EH (cell line): Measurements from ENCODE around the gene MC1R.

Source experiments
- DNase-seq: peaks from one replicate; pipeline ENCODE4 v3.0.0-alpha.2; 2015; ENCODE audit warnings: low read depth

MC1R gene

DNA sequence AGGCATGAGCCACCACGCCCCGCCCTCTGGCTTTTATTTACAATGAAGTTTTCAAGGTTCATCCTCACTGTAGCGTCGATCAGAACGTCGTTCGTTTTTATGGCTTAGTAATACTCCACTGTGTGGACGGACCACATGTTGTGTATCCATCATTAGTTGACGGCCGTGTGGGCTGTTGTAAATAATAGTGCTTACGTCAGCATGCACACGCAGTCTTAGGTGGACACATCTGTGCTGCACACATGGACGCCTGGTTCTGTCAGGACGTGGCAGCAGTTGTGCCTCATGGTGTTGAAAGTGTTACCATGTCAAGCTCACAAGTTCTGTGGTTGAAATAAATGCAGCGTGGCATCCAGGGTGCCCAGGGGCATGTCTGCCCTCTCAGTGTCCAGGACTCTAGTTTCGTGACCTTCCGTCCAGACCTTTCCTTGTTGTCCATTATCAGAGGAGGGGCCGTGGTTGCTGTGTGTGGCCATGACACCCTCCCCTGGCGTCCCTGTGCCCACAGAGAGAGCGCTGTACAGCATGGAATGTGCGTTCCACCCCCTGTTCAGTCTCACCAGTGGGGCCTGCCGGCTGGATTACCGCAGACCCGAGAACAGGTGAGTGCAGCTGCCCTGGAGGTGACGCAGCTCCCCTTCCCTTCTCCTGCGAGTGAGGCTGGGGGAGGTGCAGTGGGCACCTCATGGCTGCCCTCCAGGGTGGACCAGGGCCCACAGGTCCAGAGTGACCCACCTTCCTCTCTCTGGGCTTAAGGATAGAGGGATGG lies 23.0 kb upstream of the MC1R start:
- DNase-seq: no peak

DNA sequence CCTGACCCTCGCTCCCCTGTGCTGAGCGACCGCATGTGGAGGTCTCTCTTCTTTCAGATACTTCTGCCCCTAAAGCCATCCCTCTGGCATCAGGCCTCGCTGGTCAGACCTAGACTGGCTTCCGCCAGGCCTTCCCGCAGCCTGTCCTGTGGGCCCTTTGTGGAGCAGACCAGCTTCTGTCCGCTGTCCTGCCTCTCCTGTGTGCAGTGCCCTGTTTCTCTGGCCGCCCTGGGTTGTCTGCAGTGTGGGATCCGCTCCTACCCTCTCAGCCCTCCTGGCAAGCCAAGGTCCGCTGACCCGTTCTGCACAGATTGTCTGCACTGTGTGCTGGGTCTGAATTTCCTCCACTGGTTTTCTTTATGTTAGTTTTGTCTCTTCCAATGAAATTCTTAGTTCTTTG lies 21.5 kb upstream of the MC1R start:
- DNase-seq: no peak

DNA sequence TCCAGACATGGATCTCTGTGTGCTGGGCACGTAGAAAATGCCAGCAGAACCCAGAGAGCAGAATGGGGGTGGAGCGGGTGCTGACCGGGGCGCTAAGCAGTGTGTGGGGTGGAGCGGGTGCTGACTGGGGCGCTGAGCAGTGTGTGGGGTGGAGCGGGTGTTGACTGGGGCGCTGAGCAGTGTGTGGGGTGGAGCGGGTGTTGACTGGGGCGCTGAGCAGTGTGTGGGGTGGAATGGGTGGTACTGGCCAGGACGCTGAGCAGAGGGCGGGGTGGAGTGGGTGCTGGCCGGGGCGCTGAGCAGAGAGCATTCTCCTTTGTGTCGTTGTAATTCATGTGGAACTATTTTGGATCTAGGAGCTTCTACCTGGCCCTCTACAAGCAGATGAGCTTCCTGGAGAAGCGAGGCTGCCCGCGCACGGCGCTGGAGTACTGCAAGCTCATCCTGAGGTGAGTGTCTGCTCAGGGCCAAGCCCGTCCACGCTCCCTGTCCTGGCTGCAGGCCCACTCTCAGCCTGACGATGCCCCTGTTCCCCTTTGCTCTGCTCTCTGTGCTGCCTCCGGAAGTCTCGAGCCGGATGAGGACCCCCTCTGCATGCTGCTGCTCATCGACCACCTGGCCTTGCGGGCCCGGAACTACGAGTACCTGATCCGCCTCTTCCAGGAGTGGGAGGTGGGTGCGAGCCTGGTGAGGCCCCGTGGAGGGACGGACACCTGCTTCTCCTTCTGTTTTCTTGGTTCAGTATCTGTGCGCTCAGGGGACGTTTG lies 20.3 kb upstream of the MC1R start:
- no peak for DNase-seq

DNA sequence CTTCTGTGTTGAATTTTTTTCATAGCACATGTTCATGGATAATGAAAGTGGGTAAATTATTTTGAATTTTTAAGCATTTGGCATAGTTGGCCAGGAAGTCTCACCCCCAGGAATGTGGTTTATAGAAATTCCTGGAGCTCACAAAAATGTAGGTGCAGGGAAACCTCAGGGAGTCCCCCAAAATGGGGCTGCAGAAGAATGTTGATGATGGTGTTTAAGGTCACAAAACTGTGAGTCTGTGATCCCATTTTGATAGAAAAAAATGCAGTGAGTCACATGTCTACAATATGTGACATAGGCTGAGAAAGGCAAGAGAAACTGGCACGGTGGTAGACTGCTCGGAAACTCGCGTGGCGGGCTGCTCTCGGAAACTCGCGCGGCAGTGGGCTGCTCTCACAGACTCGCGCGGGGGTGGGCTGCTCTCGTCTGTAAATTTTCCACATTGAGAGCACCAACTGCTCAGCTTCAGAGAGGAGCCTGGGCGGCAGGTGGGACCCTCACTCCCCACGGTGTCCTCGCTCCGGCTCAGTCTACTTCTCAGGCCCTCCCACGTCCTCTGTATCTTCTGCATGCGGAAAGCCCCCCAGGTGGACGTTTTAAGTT lies 18.7 kb upstream of the MC1R start:
- peak; percentile 43 for DNase-seq

DNA sequence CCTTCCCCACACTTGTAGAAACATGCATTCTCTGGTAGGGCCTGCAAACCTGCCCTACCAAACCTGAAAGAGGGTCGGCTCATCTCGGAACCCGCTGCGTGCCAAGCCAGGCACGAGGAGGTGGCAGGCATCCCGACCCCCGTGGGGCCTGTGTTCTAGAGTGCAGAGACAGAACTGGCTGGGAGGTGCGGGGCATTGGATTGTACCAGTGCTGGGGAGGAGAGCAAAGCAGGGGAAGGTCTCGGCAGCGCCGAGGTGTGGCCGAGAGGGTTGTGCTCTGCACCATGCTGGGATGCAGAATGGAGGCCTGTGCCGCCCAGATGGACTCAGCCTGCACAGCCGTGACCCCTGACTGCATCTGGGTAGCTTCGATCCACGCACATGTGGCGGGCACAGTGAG lies 17.8 kb upstream of the MC1R start:
- DNase-seq: no peak

DNA sequence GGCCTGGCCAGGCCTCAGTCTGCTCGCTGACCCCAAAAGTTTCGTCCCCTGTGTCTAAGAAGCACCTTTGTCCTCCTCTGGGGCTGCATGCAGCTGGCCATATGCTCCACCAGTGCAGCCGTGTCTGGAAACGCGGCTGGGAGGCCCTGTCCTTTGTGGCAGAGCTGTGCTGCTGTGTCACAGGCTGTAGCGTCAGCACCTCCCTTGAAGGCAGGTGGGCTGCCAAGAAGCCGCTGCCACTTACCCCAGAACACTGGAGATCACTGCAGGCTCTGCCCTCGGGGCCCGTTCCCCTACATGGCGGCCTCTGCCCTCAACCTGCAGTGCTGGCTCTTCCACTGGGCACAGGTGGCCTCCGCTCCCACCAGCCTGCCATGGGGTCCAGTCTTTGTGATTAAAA lies 15.7 kb upstream of the MC1R start:
- DNase-seq: no peak

DNA sequence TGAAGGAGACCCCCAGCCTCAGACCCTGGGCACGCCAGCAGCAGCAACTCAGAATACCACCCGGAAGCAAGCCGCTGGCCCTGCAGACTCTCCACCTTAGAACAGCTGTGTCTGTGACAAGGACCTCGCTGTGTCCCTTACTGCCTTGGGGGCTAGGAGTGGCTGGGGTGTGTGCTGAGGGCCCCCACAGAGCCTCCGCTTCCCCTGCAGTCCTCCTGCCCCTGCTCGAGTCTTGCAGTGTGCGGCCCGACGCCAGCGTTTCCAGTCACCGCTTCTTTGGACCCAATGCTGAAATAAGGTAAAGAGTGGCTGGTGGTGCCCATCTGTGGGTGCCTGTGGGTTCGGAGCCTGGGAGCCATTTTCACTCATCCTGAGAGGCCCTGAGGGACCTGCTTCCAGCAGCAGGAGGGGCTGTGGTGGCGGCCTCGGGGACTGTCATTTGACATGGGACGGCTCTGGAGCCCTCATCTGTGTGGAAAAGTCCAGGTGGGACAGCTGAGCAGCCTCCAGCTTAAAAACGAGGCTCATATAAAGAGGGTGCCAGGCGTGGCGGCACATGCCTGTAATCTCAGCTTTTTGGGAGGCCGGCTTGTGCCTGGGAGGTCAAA lies 14.7 kb upstream of the MC1R start:
- DNase-seq: no peak

DNA sequence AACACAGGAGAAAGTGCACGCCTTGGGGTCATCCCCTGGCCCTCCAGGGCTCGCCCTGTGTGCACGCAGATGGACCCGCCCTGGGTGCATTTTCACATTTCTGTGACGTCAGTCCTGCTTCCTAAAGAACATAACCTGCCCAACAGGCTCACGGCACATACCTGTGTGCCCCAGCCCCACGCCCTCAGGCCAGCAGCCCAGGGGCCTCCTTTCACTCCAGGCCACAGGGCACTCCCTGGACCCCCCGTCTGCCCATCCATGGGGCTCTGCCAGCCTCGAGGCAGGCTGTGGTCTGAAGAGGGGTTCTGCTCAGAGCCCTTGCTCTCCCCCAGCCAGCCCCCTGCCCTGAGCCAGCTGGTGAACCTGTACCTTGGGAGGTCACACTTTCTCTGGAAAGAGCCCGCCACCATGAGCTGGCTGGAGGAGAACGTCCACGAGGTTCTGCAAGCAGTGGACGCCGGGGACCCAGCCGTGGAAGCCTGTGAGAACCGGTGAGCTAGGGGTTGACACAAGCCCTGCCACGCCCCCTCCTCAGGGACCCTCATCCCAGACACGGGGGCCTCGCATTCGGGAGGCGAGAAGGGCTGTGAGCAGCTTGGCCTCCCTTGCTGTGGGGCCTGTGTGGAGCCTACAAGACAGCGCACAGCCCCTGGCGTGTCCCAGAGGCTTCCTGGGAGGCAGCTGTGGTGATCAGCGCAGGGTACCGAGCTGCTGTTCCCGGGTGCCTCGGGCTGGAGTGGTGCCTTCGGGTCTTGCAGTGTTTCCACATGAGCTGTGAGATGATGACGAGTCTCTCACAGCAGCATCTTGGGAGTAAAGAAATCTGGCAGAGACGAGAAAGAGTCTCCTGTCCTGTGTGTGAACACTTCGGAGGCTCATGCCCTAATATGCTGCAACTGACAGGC lies 13.8 kb upstream of the MC1R start:
- DNase-seq: no peak

DNA sequence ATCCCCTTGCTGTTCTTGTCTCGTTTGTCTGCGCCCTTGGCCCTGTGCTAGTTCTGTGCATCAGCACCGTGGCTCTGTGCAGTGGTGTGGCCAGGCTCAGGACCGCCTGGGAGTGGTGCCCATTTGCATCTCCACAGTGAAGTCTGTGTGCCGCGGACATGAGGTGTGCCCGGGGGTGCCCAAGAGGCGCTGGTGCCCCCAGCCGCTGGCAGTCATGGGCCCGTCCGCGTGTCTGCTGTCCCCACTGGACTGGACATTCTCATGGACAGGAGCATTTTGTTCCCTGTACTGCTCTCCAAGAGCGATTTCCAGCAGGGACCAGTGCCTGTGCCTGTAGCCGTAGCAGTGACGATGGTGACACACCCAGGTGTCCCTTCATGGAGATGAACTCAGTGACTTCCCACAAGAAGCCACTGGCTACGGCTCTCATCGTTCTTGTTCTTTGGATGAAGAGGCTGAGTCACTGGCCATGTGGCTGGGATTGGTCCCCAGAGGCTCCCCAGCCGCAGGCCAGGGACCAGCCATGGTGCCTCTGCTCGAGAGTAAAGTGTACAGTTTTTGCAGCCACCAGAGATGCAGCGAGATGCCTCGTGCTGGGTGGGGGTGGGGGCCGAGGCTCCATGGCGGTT lies 13.0 kb upstream of the MC1R start:
- DNase-seq: no peak

DNA sequence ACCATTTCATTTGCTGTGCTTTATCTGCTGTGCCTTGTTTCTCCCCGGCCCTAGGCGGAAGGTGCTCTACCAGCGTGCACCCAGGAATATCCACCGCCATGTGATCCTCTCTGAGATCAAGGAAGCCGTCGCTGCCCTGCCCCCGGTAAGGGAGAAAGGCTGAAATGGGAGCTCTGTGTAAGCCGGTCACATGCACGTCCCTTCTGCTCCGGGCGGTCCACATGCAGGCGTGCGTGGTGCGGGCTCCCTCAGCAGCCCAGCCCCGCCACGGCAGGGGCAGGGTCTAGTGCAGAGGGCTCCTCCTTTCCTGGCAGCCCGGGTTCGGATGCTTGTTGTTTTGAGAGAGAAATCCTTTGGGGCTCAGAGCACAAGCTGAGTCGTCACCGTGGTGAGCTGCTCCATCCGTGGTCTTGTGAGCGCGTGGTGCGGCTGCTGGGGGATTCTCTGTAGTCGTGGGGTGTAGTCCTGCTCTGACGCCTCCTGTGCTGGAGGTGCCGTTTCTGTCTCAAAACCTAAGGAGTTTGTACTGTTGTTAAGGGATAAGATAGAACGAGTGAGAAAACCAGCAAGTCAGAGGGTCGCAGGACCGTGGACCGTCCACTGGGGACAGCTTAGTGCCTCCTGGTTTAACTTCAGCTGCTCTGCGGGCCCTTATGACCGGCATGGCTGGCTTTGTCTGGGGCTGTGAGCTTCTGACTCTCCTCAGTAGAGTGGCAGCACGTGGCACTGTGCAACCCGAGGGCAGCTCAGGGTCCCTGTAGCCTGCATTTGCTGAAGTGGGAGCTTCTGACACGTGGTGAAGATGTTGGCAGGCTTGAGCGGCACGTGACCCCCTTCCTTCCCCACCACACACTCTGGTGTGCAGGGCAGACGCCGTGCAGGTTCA lies 12.3 kb upstream of the MC1R start:
- no peak for DNase-seq

DNA sequence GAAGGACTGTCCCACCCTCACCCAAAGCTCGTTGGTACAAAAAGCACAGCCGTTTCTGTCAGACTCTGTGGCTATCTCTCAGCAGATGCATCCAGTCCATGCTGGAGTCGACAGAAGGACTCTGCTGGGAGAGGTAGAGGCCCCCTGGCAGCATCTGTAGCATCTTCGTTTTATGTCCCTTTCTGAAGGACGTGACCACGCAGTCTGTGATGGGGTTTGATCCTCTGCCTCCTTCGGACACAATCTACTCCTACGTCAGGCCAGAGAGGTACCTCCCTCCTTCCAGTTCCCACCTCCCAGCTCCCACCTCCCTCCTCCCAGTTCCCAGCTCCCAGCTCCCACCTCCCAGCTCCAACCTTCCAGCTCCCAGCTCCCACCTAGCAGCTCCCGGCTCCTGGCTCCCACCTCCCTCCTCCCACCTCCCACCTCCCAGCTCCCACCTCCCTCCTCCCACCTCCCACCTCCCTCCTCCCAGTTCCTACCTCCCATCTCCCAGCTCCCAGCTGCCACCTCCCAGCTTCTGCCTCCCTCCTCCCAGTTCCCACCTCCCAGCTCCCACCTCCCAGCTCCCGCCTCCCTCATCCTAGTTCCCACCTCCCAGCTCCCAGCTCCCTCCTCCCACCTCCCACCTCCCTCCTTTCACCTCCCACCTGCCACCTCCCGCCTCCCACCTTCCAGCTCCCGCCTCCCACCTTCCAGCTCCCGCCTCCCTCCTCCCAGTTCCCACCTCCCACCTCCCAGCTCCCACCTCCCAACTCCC lies 11.4 kb upstream of the MC1R start:
- no peak for DNase-seq

DNA sequence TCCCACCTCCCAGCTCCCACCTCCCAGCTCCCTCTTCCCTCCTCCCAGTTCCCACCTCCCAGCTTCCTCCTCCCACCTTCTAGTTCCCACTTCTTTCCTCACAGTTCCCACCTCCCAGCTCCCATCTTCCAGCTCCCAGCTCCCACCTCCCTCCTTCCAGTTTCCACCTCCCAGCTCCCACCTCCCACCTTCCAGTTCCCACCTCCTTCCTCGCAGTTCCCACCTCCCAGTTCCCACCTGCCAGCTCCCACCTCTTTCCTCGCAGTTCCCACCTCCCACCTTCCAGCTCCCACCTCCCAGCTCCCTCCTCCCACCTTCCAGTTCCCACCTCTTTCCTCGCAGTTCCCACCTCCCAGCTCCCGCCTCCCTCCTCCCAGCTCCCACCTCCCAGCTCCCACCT lies 10.4 kb upstream of the MC1R start:
- no peak for DNase-seq

DNA sequence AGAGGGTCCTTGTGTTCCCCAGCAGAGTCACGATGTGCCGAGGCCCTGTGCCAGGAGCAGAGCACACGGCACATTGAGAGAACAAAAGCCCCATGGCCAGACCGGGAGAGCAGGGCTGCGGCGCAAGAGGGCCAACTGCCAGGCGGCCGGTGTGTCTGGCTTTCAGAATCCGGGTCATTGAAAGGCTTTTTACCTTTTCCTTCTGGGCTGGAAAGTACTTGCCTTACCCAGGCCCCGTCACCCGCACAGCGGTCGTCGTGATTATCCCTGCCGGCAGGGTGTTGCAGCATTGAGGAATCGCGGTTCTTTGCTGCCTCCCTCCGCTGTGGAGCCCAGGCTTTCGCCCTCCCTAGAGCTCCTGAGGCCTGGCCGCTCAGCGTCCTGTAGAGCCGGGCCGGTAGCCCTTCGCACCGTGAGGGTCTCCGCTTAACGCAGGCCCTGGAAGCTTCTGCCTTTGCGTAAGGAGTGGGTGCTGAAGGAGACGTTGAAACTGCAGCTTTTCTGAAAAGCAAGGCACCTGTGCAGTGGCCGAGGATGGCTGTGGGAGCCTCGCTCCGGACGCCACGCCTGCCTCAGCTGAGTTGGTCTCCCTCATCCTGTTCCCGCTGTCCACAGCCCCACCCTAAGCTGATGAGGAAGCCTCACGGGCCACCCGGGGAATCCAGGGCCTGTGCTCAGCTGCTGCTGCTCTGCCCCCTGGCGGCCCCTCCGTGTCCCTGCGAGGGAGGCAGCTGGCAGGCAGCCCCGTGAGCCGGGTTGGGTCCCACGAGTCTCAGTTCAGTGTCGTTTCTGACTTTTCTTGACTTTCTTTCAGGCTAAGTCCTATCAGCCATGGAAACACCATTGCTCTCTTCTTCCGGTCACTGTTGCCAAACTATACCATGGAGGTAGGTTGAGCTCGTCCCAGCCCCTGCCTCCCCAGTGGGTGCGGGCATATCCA lies 8.6 kb upstream of the MC1R start:
- peak; percentile 84 for DNase-seq

DNA sequence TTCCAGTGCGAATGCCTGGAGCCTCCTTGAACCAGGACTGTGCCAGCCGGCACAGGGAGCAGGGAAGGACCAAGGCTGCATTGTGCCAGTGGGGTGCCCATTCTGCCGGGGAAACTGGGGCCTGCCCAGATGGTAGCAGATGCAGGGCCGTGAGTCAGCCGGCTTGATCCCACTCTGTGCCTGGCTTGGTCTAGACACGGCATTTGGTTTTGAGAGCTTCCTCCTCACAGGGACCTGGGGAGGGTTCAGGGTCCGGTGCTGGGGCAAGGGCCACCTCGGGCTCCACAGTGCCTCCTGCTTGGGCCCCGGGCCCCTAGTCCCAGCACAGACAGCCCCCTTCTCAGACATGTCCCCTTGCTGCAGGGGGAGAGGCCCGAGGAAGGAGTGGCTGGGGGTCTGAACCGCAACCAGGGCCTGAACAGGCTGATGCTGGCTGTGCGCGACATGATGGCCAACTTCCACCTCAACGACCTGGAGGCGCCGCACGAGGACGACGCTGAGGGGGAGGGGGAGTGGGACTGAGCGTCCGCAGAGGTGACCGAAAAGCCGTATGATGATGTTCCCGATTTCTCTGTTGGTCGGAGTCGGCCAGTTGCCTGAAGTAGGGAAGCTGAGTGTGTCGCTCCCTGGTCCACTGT lies 7.8 kb upstream of the MC1R start:
- DNase-seq: no peak

DNA sequence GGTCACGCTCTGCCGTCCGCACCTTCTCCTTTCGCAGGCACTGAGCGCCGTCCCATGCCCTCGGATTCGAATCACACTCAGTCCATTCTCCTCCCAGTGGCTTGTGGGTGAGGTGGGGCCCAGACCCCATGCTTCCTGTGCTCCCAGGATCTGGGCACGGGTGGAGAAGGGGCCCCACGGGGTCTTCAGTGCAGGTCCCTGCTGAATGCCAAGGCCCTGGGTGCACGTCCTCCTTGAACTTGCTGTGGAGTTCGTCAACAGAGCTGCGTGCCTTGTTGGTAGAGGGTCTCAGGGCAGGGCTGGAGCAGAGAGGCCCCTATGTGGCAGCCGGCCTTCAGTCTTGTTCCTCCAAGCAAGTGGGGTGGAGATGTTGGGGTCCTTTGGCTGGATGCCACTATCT lies 7.3 kb upstream of the MC1R start:
- no peak for DNase-seq

DNA sequence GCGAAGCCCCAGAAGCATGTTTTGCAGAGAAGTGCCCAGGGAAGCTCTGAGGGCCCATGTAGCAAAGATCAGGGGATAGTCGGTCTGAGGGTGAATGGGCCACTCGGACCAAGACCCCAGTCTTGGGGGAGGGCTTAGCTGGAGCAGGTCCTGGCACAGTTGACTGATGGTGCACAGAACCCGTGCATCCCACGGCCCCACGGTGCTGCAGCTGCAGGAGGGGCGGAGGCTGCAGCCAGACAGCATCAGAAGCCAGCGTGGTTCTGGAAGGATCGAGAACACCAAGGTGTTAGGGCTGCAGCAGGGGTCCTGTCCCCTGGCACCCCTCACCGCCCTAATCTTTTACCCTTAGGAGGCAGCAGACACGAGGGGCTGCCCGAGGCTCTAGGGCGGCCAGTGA lies 6.5 kb upstream of the MC1R start:
- no peak for DNase-seq

DNA sequence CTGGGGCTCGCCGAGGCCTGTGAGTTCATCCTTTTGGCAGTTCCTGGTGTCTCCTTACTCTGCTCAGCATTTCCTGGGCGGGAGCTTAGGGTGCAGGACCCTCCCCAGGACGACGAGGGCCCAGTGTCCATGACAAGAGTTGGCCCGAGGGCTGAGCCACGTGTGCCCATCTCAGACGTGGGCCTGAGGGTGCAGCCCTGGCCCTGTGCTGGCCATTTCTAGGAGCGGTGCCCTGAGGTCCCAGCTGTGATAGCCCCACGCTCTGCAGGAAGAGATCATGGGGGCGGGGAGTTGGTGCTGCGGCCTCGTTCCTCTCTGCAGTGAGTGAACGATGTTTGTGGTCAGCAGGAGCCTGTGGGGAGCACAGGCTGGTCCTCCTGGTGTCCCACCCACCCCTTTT lies 6.0 kb upstream of the MC1R start:
- no peak for DNase-seq
